GM19452 (cell line): ENCODE results near the gene CRYL1.

Source experiments
- ATAC-seq: cut with Tn5 transposase; IDR thresholded peaks from one replicate; pipeline ENCODE4 v1.9.1; 2021; ENCODE audit not compliant: unreplicated experiment

Gene CRYL1

GRCh38 chr13:20402881-20403280 is 122.8 kb downstream of the CRYL1 start:
- no peak for ATAC-seq

DNA sequence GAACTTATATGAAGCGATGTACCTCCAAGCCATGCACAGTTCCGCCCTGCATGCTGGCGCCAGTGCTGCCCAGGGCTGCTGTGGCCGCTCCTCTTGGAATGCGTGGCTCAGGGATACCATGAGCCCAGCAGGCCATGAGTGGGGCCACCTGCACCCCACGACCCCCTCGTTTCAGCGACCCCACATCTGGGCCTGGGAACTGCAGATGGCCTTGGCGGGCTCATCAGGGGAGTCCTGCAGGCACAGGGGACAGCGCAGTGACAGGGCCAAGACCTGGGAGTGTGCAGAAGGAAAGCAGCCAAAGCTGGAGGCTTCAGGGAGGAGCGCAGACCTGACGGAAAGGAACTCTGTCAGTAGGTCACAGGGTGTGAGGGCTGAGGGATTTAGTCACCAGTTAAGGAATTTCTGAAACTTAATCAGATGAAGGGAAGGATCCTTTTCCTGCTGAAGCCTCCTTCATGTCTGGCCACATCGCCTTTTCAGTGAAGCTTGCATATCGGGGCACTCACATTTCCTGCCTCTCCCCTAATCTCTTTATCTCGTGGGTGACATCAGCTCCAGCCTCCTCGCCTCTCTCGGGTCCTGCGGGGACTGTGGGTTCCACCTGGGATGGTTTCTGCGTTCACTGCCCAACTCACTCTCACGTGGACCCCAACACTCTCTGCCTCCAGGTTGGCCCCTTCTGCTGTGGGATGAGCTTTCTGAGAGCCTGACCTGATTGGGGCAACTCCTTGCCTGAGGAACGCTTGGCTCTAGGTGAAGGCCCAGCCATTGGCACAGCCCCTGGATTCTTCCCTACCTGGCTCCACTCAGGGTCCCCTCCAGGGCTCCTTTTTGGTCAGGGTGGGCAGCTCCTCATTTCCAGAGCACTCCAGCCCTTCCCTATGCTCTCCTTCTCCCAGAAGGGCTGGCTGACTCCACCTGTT is 123.5 kb downstream of the CRYL1 start:
- no peak for ATAC-seq

DNA sequence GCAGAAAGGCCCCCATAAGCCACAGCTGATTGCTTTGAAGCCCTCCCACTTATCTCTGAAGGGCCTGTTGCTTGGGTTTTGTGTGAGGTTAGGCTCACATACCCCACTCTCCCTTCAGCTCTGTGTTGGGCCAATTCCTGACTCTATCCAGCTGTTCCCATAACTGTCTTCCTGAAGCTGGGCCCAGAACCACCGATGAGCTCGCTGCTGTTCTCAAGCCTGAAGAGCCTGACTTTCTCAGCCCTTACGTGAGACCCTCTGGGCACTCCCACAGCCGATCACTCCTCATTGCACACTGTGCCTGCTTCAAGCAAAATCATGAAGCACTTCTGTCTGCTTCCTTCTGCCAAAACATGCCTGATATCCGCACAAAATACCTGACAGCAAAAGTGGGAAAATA is 124.1 kb downstream of the CRYL1 start:
- no peak for ATAC-seq

- ATAC-seq, result no peak
Observed at GRCh38 chr13:20400774-20401173, 124.9 kb downstream of the CRYL1 start.

DNA sequence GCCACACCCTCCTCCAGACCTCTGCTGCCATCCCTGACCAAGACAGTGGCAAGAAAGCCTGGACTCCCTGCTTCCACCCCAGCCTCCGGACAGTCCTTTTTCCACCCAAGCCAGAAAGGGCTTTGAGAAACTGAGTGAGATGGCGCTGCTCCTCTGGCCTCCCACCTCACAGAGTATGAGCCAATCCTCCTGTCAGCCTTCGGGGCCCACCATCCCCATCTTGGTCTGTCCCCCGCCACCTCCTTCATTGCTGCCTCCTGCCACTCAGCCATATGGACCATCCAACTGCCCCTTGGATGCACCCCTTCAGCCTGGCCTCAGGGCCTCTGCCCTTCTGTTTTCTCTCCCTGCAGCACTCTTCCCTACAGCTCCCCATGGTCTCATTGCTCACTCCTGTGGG is 125.7 kb downstream of the CRYL1 start:
- no peak for ATAC-seq

- no peak for ATAC-seq
Observed at GRCh38 chr13:20399515-20399914, 126.1 kb downstream of the CRYL1 start.

- ATAC-seq, result no peak
Observed at GRCh38 chr13:20398459-20398858, 127.2 kb downstream of the CRYL1 start.

- ATAC-seq, result no peak
Observed at GRCh38 chr13:20397896-20398295, 127.8 kb downstream of the CRYL1 start.

DNA sequence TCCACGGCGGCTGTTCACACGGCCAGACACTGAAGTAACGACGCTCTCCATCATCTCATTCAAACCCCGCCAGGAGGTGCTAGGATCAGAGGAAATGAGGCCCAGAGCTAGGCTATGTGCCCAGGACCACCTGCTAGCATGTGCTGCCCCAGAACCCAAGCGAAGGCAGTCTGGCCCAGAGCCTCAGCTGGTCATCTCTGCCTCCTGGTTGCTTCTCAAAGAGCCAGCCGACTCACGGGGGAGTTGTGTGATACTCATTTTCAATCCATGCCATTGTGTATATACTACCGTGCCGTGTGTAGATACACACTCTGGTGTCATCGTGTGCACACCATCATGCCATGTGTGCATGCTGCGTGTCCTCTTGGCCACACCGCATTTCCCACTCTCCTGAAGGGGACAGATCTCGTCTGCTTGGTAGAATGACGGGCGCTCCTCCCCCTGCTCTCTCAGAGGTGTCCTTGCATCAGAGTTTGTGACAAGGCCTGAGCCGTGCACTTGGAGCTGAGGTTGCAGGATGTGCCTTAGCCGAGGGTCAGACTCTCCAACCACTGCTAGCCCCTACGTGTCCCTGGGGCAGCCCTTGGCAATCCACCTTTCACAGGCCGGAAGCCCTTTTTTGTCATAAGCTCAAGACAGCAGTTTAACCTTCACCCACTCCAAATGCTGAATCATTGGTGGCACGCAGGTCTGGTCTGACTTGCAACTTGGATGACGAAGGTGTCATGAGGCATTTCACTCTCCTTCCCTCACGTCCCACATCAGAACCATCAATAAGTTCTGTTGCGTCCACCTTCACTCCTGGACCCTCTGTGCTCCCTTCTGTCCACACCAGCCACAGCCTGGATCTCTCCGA is 130.4 kb downstream of the CRYL1 start:
- ATAC-seq, result no peak

- ATAC-seq, result no peak
Observed at GRCh38 chr13:20394506-20394905, 131.2 kb downstream of the CRYL1 start.

DNA sequence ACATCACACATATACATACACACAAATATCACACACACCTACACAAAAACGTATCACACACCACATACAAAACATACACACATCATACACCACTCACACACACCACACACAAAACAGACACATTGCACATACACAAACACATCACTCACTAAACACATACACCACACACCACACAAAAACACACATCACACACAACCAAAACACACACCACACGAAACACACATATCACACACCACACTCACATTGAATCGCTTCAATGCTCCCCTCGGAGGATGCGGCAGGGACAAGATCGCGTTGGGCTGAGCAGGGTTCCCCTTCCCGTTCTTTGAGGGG is 131.5 kb downstream of the CRYL1 start:
- no peak for ATAC-seq

DNA sequence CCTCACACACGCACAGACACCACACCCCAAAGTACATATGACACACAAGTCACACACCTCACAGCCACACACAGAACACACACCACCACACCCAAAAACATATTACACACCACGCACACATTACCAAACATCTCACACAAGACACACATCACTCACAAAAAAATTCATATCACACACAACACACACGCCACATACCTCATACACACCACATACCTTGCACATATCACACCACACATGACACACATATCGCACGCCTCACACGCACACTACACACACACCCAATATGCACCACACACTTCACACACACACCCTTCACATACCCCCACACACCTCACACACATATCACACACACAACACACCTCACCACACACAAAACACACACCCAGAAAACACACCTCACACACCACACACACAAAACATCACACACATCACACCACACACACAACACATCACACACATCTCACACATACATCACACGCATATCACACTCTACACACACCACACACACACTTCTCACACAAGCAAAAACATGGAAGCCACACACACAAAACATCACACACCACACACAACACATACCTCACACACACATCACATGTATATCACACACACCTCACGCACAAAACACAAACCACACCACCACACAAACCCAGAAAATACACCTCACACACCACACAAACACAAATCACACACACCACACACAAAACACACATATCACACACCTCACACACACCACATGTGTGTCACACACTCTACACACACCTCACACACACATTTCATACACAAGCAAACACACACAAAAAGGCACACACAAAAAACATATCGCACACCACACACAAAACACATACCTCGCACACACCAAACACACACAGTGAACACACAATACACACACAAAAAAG is 132.1 kb downstream of the CRYL1 start:
- no peak for ATAC-seq

DNA sequence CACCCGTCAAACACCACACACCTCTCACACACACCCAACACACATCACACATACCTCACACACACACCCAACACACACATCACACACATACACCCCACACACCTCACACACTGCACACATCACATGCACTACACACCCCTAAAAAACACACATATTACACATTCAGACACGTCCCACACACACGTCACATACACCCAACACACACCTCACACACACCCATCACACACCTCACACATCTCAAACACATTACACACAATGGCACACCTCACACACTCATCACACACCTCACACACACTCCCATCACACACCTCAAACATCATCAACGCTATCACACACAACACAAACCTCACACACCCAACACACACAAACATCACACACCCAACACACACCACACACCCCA is 133.1 kb downstream of the CRYL1 start:
- ATAC-seq, result no peak

- no peak for ATAC-seq
Observed at GRCh38 chr13:20391597-20392452, 133.8 kb downstream of the CRYL1 start.

DNA sequence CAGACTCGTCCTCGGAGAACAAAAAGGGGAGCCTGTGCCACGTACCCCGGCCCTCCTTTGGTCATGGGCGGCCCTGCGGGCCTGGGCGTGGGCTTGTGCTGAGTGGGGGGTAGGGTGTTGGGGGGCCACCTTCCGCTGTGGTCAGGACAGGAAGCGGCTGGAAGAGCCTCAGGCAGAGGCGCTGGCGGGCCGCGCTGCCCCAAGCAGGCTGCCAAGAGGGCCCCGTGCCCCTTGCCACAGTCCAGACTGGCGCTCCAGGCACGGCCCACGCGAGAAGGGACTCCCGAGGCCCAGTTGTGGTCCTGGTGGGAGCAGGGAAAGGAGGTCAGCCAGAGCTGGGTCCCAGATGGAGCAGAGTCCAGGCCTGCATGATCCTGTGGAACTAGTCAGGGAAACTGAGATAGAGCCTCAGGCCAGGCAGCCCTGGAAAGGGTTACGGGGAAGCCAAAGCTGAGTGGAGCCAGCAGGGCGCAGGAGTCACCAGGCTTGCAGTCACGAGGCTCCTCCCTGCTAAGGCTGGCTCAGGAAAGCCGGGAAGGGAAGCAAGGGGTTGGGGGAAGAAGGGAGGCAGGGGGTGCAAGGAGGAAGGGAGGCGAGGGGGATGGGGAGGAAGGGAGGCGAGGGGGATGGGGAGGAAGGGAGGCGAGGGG is 135.0 kb downstream of the CRYL1 start:
- no peak for ATAC-seq

DNA sequence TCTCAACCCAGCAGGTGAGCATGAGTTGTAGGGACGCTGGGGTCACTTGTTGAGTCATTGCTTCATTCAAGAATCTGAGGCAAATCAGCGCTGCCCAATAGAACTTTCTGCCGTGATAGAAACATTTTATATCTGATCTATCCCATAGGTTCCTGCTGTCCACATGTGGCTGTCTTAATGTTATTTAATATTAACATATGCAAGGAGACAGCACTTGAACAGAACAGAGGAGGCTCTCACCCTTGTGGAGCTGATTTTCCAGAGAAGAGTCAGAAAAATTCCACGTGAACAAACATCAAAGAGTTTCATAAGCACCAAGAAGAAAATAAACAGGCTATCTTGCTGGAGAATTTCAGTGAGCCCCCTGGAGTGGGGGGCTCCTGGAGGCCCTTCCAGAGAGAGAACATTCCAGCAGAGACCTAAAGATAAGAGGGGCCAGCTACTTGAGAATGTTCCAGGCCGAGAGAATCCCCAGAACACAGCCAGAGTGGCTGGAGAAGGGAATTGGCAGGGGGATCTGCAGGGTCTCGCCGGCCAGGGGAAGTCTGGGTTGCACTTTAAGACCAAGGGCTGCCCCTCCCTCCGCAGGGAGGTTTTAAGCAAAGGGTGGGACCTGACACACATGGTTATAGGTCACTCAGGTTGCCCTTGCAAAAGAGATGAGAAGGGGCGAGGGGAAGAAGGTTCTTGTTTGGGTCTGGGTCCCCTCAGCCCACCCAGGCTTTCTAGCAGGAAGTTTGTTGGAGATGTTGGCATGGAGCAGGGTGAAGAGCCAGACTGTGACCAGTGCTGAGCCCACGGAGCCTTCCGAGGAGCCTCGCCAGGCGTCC is 135.7 kb downstream of the CRYL1 start:
- ATAC-seq, result no peak

DNA sequence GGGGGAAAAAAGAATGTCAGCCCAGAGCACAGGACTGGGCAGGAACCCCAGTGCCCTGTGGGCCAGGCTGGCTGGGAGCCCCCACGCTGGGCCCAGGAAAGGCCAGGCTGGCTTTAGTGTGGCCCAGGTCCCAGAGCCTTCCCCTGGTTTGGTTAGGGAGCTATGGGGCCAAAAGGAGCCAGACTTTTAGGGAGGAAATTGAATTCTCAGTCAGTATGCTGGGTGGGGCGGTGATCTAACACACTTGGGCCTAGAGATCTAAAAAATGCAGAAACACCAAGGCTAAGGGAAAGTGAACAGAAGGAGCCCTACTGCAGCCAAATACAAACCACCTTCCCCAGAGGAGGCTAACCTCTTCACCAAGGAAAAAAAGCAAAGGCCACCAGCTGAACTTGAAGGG is 137.5 kb downstream of the CRYL1 start:
- no peak for ATAC-seq

GRCh38 chr13:20387441-20387971 is 138.2 kb downstream of the CRYL1 start:
- ATAC-seq, result no peak

- no peak for ATAC-seq
Observed at GRCh38 chr13:20387006-20387405, 138.7 kb downstream of the CRYL1 start.
